H1 (cell line): Measurements from ENCODE around the gene ZNF397. TPM values are rescaled to one million over a fixed set of nuclear protein-coding genes. Genes with fewer than 3 reads are reported as not detected.

Experiments
- polyA plus RNA-seq, 7 experiments: library from polyadenylated mRNA; depleted of rRNA in 3 of 7; stranded (reverse) in 5 of 7; unstranded in 2 of 7; fragments of >200 nt in 5 of 7; fragments of 200-250 nt in 2 of 7; gene quantifications; 1 replicate in 5 of 7; 2 replicates in 1 of 7; 4 replicates in 1 of 7; pipeline versions ENCODE4 v1.2.1 to v1.2.3, GENCODE V29; 2011 to 2013; ENCODE audit warnings: missing spikeins in 2 of 7, mixed read lengths in 2 of 7
- total RNA-seq: library from RNA; stranded (reverse); fragmentation: NEBNext Ultra II Directional; extraction: Animal tissue kit (Norgen Biotek cat#: 25700); gene quantifications from 2 replicates; pipeline ENCODE4 v1.2.1, GENCODE V29; 2021

Gene ZNF397
- total and polyA plus RNA-seq, 2 of the 8 experiments (the other 6 are each of a cell fraction or from before 2014, with no cell fraction given) = 9.8 to 39.5 TPM

Other genes starting within 250 kb of the ZNF397 start
- gene MAPRE2, start 199.6 kb upstream of the ZNF397 start, total RNA-seq = 30.9 and 32.6 TPM in 2 replicates
- gene MAPRE2, start 199.6 kb upstream of the ZNF397 start, polyA plus RNA-seq (2011; rRNA removed) = 24.2 and 33.1 TPM in 2 replicates
- 9.9 and 10.3 TPM in 2 replicates for gene ZSCAN30, start 49.2 kb downstream of the ZNF397 start, total RNA-seq
- gene ZSCAN30, start 49.2 kb downstream of the ZNF397 start, polyA plus RNA-seq (2011; rRNA removed) = 4.3 and 4.4 TPM in 2 replicates
- gene ZNF24, start 103.4 kb downstream of the ZNF397 start, total RNA-seq = 56.9 and 60.1 TPM in 2 replicates
- gene ZNF24, start 103.4 kb downstream of the ZNF397 start, polyA plus RNA-seq (2011; rRNA removed) = 7.3 and 12.5 TPM in 2 replicates
- 0.74 and 0.94 TPM in 2 replicates for gene ZNF396, start 136.3 kb downstream of the ZNF397 start, total RNA-seq
- gene ZNF396, start 136.3 kb downstream of the ZNF397 start, polyA plus RNA-seq (2011; rRNA removed) = 0.25 and 0.44 TPM in 2 replicates